GM21723 (cell line): ENCODE data around the gene TRIP12.
"Not testable (repeated sequence)": the region's sequence is repeated elsewhere in the genome, so short reads cannot be mapped to it uniquely, and the experiment has no call there.

ENCODE experiments used
- ATAC-seq: cut with Tn5 transposase; IDR thresholded peaks from one replicate; pipeline ENCODE4 v1.9.1; 2021; ENCODE audit warnings: mild to moderate bottlenecking, moderate library complexity; ENCODE audit not compliant: unreplicated experiment

TRIP12 gene

DNA sequence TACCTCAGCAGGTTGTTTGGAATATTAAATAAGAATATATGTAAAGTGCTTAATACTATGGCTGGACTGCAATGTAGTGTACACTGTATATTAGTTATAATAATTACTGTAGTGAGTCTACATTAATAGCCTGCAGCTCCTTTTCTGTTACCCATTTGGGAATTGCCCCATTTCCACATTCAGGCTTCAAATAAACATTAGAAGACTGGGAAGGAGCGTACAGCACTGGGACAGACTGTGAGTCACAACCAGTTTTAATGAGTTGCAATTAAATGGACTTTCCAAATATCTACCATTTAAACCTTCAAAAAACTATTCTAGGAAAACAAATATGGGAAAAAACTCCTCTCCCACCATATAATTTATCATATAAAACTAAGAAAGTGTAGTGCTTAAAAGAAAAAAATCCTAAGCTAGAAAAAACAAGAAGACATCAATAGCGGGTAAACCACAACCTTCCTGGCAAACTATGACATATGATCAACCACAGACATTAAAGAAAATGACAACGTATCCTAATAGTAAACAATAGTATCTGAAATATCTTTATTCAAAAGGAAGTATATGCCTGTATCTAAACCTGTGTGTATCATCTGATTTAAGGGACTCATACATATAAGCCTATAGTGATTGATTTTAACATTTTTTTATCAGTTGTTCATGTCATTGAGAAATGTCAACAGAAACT is 86.1 kb downstream of the TRIP12 start:
- no peak for ATAC-seq

- ATAC-seq: not testable (repeated sequence)
Observed at GRCh38 chr2:229834368-229834767, 87.4 kb downstream of the TRIP12 start.

DNA sequence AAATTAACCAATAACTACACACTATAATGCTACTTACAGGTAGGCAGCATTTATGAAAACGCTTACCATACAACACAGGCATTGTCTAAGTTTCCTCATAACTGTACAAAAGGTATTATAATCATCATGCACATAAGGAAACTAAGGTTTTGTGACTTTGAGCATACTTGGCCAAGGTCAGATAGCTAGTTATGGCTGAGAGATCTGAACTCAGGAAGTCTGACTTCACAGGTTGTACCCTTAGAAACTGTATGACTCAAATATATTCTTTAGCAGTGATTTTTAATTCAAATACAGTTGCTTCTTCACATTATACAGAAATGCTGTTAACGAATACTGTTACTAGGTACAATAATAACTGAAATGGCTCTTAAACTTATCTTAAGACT is 89.3 kb downstream of the TRIP12 start:
- ATAC-seq: no peak

GRCh38 chr2:229831805-229832509 is 89.9 kb downstream of the TRIP12 start:
- no peak for ATAC-seq

GRCh38 chr2:229825476-229825875 is 96.3 kb downstream of the TRIP12 start:
- no peak for ATAC-seq

DNA sequence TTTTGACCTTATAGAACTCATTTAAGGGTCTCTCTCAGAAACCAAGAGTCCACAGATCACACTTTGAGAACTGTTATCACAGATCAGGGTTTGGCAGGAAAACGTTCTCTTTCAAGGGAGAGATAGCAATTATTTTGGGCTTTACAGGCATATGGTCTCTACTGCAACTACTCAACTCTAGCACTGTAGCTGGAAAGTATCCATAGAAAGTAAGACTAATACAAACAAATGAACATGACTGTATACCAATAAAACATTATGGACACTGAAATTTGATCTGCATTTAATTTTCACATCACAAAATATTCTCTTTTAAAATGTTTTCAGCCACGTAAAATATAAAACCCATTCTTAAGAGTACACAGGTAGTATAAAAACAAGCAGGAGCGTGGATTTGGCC is 100.5 kb downstream of the TRIP12 start:
- ATAC-seq: no peak

DNA sequence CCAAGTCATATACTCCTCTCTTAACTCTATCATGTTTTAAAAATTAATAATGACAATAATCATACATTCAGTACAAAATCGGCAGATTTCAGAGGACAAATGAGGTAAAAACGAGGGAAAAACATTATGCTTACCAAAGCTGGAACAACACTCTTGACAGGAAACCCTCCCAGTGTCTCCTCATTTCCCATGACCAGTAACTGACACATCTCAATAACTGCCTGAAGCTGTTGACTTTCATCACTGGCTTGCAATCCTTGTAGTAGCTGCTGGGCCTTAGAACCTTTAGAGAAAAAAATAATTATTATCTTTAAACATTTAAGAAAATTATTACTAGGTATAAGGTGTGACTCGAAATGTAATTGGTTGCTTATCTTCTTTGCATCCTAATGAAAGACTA is 103.6 kb downstream of the TRIP12 start:
- no peak for ATAC-seq

DNA sequence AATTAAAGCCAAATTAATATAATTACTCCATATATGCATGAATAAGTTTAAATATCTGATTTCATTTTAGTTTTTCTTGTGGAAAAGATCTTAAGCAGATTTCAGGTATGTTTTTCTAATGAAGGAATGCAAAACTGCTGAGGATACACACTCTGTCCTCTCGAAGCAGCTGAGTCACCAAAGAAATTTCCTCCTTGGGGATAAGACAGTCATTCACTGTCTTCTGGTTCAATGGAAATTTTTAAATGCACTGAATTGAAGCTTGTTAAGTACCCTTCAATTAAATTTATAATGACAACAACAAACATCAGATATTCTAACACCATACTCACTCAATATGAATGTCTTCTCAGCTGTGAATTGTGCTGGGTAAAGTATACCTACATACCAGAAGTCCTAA is 106.0 kb downstream of the TRIP12 start:
- ATAC-seq: no peak

DNA sequence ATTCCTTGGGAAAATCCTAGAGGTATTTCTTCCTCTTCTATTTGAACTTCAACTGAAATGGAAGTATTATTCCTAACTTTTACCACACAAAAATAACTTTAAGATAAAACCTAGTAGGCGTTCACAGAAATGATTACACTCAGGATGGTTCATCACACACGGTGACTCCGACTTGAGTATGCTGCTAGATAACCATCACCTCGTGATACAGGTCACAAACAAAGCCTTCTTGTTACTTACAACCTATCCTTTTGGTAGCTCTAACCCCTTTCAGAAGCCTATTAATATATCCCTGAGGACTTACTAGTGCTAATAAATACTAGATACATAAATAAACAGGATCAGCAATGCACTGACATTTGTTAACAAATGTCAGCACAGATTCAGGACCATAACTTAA is 106.5 kb downstream of the TRIP12 start:
- ATAC-seq: no peak

DNA sequence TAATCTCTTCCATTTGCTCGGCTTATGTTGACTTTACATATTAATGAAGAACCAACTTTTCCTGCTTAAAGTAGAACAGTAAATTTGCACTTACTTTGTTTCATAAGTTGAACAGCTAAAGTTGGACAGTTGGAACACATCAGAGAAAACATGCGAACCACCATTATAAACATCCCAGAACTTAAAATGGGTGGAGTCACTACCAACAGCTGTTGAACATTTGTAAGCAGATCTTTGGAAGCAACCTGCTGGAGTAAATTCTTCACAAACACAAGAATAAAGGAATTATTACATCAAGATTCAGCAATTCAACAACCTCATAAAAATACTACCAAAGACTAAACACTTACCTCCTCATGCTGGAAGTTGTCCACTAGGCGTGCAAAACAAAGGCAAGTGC is 111.0 kb downstream of the TRIP12 start:
- ATAC-seq: no peak

- no peak for ATAC-seq
Observed at GRCh38 chr2:229805559-229805958, 116.2 kb downstream of the TRIP12 start.

- no peak for ATAC-seq
Observed at GRCh38 chr2:229802785-229803184, 119.0 kb downstream of the TRIP12 start.

- peak; percentile 83 for ATAC-seq
Observed at GRCh38 chr2:229800997-229801754, 120.6 kb downstream of the TRIP12 start.

DNA sequence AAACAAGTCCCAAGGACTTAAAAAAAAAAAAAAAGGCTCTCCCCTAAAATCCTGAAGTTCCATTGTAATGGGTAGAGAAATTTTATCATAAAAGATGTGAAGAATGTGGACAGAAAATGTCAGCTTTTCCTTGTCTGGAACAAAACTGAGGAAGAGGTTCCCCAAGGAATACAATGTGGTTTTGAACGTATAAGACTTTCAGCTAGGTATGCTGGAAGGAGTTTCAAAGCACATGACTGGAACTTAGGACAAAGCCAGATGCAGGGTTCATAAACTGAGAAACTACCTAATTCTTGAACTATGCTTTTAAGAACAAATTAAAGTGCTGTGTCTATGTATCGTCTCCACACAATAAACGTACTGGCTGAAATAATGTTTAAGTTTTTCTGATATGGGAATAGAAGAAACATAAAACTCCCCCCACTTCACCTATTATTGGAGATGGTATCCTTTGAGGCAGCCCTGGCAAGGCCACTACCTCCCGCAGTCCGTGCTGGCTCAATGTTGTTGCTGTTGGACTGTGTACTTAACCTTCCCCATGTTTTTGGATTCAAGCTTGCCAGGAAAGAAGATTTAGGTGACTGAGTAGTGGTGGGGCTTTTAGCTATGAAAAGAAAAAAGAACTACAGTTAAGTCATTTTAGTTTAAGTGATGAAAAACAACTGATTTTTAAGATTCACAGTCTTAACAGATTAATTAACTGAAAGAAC is 123.2 kb downstream of the TRIP12 start:
- ATAC-seq: no peak

- ATAC-seq: no peak
Observed at GRCh38 chr2:229795058-229795457, 126.8 kb downstream of the TRIP12 start.

GRCh38 chr2:229794636-229795035 is 127.2 kb downstream of the TRIP12 start:
- ATAC-seq: no peak

- ATAC-seq: not testable (repeated sequence)
Observed at GRCh38 chr2:229786289-229786688, 135.5 kb downstream of the TRIP12 start.

DNA sequence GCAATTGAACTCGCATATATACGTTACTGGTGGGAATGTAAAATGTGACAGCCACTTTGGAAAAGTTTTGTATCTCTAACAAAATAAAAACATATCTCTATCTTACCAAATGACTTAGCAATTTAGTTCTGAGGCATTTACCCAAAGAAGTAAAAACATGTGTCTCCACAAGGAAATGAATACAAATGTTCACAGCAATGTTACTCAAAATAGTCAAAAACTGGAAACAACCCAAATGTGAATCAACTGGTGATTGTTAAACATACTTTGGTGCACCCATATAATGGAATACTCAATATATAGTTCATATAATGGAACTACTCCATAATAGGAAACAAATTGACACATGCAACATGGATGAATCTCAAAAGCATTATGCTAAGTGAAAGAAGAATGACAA is 137.0 kb downstream of the TRIP12 start:
- no peak for ATAC-seq

- peak; percentile 60 for ATAC-seq
Observed at GRCh38 chr2:229783108-229783721, 138.6 kb downstream of the TRIP12 start.

DNA sequence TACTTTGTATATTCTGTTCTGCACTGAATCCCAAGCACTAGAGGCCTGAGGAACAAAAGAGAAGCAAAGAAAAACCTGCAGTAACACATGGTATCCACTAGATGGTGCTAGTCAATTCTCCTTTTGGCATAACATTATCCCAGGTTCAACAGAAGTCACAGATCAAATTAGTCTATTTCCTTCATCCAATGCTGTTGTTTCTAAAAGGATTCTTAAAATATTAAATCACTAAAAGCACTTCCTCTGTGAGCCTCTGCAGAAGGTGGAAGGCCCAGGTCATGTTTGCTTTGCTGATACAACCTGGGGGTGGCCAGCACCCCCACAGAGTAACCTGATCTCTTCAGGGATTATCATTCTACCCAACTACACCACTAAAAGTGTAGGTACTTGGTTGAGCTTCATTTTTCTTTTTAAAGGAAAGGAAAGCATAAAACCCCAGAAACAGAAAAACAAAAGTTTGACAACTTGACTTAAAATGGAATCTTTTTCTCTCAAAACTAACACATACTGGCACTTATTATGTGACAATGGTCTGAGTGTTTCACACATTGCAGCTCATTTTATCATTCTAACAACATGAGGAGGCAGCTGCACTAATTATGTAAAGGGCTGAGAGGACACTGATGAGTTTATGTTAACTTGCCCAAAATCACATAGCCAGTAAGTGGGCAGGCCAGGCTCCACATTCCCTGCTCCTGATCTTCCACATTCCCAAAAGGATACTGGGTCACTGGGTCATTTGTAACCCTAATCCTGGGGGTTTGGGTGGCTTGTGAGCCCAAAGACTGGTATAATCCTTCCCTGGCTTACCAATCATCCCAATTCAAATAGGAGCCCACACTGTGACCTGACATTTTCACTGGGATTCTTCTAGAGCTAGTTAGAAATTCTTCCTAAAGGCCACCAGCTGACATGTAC is 140.7 kb downstream of the TRIP12 start:
- ATAC-seq: no peak
